ENCODE results near the gene S100P.
"Not testable (repeated sequence)": the region's sequence is repeated elsewhere in the genome, so short reads cannot be mapped to it uniquely, and the experiment has no call there.

S100P gene

DNA sequence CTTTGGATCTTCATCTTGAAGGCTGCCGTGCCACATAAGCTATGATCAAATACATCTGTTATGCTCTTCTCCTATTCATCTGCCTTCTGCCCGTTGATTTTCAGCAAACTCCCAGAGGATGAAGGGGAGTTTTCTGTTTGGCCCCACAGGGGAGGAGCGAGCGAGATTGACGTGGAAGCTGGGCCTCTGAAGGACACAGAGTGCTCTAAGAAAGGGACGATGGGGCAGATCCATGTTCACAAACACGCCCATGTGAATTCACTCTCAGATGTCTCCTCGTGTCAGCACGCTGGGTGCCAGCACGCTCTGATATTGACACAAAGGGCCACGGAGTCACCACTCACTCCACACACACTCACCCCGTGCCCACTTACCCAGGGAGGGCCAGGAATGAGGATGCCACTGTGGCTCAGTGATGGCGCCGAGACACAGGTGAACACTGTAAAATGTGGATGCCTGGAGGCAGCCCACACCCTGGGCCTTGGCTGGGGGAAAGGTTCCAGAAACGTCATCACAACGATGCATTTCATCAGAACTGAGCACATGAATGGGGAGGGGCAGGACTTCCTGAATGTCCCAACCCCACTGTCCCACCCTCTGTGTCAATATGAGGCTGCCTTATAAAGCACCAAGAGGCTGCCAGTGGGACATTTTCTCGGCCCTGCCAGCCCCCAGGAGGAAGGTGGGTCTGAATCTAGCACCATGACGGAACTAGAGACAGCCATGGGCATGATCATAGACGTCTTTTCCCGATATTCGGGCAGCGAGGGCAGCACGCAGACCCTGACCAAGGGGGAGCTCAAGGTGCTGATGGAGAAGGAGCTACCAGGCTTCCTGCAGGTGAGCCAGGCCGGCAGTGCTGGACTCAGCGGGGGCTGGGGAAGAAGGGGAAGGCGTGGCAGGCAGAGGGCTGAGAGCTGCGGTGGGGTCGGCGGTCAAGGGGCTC is at the start of gene S100P:
S100P (plus strand) TSS at position 648 of the 946 bp plus-strand sequence; CDS start at position 703, 55 bp downstream.
- DNase-seq (ENCODE audit: low read depth): no peak

DNA sequence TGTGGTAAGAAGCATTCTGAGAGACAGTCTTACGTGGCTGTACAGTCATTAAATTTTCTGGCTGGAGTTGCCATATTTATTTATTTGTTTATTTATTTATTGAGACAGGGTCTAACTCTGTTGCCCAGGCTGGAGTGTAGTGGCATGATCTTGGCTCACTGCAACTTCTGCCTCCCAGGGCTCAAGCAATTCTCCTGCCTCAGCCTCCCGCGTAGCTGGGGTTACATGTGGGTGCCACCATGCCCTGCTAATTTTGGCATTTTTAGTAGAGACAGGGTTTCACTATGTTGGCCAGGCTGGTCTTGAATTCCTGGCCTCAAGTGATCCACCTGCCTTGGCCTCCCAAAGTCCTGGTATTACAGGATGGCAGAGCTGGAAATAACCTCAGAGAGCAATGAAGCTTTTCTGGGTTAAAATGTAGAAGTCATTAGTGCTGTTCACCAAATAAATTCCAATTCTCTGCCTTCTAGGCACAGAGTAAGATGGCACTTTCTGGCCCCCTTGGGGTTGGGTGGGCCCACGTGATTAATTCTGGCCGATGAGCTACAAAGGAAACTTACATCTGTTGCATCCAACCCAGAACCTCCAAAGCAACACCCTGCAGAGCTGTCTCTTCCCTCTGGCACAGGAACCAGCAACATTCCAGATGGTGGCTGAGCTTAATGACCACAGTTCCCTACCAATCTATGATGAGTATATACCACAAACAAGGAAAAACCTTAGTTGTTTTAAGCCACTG is 48.7 kb upstream of the S100P start:
- DNase-seq (ENCODE audit: low read depth): no peak

DNA sequence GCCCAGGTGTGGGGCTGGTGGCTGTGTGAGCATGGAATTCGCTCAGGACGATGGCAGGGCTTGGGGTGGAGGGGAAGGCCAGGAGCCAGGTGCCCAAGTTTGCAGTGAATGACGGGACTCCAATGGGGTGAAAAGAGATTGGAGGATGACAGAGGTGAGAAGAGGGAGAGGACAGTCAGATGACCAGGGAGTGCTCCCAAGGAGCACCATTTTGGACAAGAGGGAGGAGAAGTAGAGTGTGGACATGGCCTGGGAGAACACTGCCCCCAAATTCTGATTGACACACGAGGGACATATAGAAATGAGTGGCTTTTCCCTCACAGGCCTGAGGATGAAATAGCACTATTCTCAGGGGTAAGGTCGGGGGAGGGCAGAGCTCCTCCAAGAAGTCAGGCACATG is 46.5 kb upstream of the S100P start:
- DNase-seq (ENCODE audit: low read depth): no peak

DNA sequence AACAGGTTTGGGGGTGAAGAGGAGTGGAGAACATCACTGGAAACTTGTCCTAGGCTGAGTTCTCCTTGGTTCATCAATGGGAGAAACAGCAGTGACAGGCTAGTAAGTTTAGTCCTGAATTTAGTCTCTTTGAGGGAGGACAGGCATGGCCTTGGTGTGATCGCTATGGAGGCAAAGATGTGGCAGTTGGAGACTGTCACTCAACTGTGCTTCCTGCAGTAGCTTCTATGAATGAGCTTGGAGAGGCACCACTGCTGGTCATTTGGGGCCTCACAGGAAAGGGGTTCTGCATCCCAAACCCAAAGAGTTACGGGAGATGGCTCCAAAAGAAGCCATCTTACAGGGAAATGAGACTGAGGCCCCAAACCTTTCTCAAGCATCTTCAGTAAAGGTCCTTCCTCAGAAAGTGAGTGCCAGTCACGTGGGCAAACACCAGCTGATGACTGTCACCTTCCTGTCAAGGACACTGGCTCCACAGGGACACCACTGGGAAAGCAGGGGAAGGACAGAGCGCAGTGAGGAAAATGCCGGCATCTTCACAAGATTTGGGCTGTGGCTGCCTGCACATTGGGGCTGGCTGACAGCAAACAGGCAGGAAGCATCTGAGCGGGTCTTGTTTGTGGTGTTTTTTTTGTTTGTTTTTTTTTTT is 46.0 kb upstream of the S100P start:
- no peak for DNase-seq (ENCODE audit: low read depth)

DNA sequence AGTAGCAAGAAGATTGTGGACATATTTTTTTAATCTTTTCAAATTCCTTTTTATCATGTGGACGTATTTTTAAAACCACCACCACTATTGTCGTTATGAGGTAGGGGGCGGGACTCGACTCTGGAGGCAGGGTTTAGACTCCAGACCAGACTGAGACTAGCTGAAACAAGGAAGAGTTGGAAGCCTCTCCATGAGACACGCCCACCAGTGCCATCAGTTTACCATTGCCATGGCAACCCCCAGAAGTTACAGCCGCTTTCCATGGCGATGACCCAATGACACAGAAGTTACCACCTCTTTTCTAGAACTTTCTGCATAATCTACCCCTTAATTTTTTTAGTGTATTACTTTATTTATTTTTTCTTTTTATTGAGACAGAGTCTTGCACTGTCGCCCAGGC is 44.5 kb upstream of the S100P start:
- DNase-seq (ENCODE audit: low read depth): no peak

DNA sequence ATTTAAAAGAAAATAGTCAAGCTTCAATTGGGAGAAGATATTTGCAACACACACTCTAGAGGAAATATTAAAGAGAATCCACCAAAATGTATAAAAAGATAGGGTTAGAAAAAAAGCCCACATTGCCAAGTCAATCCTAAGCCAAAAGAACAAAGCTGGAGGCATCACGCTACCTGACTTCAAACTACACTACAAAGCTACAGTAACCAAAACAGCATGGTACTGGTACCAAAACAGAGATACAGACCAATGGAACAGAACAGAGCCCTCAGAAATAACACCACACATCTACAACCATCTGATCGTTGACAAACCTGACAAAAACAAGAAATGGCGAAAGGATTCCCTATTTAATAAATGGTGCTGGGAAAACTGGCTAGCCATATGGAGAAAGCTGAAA is 39.5 kb upstream of the S100P start:
- DNase-seq (ENCODE audit: low read depth): not testable (repeated sequence)

DNA sequence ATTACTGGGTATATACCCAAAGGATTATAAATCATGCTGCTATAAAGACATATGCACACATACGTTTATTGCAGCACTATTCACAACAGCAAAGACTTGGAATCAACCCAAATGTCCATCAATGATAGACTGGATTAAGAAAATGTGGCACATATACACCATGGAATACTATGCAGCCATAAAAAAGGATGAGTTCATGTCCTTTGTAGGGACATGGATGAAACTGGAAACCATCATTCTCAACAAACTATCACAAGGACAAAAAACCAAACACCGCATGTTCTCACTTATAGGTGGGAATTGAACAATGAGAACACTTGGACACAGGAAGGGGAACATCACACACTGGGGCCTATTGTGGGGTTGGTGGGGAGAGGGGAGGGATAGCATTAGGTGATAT is 38.4 kb upstream of the S100P start:
- not testable (repeated sequence) for DNase-seq (ENCODE audit: low read depth)

DNA sequence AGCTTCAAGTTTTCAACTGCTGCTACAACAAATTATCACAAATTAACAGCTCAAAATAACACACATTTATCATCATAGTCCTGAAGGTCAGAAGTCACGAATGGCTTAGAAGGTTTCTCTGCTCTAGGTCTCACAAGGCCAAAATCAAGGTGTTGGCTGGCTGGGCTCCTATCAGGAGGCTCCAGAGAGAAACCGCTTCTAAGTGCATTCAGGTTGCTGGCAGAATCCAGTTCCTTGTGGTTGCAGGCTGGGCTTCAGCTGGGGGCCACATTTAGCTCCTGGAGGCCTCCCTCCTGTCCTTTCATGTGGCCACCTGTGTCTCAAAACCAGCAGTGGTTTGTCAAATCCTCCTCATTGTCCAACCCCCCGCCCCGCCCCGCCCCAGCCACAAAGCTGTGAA is 37.8 kb upstream of the S100P start:
- DNase-seq (ENCODE audit: low read depth): no peak

DNA sequence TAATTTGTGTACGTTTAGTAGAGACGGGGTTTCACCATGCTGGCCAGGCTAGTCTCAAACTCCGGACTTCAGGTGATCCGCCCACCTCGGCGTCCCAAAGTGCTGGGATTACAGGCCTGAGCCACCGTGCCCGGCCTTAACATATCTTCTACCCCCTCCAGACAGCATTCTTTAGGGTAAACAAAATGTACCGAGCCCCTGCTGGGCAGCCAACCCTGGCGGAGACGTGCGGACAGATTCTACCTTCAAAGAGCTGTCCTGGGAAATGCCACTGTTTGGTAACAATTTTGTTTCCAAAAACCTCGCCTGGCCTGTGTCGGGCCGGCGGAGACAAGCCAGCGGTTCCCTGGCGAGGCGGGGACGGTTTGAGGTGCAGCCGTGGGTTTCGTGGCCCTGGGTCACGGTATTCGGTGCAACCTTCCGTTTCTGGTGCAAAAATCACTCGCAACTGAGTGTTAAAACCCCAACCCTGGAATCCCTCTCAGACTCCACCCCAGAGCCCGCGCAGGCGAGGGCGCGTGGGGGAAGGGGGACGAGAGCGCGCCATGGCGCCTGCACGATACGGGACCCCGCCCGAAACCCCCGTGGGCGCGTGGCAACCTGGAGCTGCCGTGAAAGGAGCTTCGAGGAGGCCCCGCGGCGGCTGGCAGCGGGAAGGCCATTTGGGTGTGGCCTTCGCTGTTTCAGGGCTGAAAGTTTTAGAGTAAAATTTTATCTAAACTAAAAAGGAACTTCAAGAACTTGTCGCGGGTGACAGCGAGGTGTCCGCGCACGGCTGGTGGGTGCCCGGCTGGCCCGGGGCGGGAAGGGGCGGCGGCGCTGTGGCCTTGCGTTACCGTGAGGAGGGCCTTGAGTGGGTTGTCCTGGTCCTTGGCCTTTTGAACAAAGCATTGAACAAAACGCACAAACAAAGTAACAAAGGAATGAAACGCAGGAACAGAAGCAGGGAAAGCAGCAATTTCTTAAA is 36.2 kb upstream of the S100P start:
- DNase-seq (ENCODE audit: low read depth): no peak

DNA sequence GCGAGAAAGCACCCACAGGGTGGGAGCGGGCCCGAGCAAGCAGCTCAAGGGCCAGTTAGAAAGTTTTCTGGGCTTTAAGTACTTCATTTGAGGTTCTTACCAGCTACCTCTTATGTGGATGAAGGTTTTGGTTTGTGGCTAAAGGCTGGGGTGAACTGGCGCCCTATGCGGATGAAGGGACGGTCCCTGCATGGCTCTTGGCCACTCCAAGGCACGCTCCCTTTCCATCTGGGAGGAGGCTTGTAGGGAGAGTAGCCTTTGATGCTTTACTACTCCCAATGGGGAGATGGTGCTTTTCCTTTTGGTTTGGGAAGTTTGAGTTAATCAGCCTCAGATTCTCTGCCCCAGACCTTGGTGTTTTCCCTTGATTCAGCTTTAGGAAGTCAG is 35.5 kb upstream of the S100P start:
- DNase-seq (ENCODE audit: low read depth): no peak

DNA sequence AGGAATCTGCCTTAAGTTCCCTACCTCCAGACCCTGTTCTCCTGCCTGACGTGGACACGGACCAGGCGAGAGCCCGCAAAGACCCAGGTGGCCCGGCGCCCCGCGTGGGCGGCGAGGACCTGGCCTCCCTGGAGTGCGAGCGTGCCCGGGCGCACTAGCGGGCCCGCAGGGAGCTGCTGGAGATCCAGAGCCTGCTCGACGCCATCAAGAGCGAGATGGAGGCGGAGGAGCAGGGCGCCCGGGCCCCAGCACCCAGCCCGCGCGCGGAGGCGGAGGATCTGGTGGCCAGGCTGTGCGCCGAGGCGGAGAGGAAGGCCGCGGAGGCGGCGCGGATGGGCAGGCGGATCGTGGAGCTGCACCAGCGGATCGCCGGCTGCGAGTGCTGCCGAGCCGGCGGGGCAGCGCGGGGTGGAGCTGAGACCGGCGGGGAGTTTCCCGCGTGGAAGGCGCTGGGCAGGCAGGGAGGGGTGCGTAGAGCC is 35.0 kb upstream of the S100P start:
- DNase-seq (ENCODE audit: low read depth): no peak

DNA sequence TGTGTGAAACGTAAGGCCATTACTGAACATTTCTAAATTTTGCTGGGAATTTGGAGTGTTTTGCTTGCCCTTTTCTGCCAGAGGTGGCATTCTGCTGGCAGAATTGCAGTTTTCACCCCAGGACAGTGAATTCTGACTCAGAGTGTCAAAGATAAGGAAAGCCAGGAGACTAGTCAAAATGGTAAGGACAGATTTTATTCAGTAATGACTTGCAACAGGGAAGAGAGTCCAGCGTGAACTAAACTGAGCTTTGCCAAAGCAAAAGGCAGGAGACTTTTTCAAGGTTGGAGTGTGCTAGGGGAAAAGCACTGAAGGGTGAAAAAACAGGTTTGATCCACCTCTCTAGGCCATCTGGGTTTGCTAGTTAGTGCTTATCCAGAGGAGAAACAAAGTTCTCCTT is 33.8 kb upstream of the S100P start:
- DNase-seq (ENCODE audit: low read depth): no peak

DNA sequence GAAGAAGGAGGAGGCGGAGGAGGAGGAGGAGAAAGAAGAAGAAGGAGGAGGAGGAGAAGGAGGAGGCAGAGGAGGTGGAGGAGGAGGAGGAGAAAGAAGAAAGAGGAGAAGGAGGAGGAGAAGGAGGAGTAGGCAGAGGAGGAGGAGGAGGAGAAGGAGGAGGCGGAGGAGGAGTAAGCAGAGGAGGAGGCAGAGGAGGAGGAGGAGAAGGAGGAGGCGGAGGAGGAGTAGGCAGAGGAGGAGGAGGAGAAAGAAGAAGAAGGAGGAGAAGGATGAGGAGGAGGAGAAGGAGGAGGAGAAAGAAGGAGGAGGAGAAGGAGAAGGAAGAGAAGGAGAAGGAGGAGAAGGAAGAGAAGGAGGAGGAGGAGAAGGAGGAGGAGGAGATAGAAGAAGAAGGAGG is 33.2 kb upstream of the S100P start:
- no peak for DNase-seq (ENCODE audit: low read depth)

DNA sequence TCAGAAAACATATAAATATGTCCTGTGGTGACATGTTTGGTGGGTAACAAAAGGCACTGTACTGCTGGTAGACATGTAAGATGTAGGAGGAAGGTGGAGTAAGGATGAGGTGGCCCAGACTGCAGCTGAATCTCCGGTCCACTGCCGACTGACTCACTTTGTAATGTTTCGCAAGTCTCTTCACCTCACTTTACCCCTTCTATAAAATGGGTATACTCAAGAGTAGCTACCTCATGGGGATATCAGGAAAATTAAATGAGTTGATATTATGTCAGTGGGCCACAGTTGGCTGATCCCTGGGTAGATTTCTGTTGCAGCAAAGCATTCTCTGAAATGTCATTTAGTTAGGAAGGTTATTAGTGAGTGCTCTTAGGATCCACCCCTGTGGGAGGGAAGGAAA is 31.1 kb upstream of the S100P start:
- DNase-seq (ENCODE audit: low read depth): no peak

DNA sequence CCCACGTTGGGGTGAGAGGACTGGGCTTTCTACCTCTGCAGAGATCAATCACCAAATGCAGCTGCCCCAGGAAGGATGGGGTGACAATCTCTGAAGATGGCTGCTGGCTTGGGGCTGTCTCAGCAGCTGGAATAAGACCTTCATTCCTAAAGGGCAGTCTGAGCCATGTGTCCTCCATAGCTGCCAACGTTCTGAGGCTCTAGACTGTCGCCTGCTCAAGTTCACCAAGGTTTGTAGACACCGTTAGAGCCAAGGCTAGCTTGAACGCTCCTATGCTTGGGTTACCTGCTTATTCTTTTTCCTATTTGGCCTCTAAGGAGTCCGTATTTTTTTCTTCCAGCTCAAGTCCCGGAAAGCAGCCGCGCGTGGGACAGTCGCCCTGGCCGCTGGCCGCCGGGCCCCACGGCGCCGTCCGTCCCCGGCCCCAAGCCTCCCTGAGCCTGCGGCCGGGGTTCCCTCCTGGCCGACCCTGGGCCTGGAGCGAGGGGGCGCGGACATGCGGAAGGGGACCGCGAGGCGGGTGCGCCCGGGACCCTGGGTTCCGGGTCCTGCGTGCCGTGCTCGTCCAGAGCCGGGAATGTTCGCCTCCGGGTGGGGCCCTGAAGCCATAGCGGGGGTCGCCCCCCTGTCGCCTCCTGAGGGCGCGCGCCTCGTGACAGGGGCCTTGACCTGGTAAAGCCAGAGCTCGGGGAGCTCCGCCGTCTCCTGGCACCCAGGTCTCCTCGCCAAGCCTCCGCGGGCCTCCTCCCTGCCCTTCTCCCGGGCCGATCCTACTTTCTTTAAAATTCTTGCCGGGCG is 29.9 kb upstream of the S100P start:
- DNase-seq (ENCODE audit: low read depth): no peak

DNA sequence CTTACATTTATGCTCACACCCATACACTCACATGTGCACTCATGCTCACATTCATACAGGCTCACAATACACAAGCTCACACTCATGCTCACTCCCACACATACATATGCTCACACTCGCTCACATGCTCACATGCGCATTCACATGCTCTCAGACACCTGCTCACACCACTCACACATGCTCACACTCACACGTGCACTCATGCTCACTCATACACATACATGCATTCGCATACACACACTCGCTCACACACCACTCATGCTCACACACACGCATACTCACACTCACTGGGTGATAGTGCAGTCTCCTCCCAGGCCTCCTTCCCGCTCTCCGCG is 28.4 kb upstream of the S100P start:
- DNase-seq (ENCODE audit: low read depth): no peak

DNA sequence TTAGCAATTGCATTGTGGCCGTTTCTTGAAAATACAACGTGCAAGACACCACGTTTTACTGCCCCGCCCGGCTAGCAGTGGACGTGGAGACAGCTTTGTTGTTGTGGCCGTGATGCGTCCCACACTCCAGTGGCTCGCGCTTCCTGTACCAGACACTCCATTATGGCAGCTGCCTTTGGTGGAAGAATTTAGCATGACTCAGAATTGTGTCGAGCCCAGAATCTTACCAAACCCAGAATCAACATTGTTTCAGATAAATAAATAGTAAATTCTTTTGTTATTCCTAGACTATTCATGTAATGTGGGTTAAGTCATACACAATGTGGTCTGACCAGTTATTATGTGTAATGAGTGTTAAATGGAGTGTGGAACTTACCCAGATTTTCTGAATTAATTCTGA is 25.3 kb upstream of the S100P start:
- no peak for DNase-seq (ENCODE audit: low read depth)

DNA sequence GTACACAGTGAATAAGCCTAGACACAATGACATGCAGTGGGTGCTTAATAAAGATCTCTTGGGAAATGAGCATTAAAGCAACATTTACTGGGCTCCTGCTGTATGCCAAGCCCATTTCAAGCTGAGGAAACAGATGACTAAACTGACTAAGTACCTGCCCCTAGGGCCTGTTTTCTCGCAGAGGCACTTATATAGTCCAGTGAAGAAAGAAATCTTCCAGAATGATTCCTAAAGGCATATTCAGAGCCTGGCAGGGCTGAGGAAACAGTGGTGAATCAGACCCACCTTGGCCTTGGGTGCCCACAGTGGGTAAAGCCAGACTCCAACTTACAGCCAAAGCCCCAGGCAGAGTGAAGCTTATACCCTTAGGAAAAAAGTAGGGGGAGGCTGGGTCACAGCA is 22.0 kb upstream of the S100P start:
- DNase-seq (ENCODE audit: low read depth): no peak

DNA sequence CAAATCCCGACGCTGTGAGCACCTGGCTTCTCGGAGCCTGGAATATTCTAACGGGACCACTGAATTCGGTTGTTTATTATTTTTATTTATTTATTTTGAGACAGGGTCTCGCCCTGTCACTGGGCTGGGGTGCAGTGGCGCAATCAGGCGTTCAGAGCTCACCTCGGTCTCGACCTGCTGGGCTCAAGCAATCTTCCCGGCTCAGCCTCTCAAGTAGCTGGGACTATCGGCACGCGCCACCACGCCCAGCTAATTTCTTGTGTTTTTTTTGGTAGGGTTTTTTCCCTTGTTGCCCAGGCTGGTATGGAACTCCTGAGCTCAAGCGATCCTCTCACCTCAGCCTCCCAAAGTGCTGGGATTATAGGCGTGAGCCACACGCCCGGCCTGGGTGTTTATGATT is 21.5 kb upstream of the S100P start:
- no peak for DNase-seq (ENCODE audit: low read depth)

DNA sequence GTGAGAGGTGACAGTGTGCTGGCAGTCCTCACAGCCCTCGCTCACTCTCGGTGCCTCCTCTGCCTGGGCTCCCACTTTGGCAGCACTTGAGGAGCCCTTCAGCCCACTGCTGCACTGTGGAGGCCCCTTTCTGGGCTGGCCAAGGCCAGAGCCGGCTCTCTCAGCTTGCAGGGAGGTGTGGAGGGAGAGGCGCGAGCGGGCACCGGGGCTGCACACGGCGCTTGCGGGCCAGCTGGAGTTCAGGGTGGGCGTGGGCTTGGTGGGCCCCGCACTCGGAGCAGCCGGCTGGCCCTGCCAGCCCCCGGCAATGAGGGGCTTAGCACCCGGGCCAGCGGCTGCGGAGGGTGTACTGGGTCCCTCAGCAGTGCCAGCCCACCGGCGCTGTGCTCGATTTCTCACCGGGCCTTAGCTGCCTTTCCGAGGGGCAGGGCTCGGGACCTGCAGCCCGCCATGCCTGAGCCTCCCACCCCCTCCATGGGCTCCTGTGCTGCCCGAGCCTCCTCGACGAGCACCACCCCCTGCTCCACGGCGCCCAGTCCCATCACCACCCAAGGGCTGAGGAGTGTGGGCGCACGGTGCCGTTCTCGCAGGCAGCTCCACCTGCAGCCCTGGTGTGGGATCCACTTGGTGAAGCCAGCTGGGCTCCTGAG is 21.0 kb upstream of the S100P start:
- not testable (repeated sequence) for DNase-seq (ENCODE audit: low read depth)
